GM12864 (cell line): Measurements from ENCODE around the gene EFHC1.

Experiments
- DNase-seq: peaks from one replicate; pipeline ENCODE4 v3.0.0-alpha.2; 2011; ENCODE audit warnings: low read depth
- H3K4me3 ChIP-seq: 2 replicates; pipeline ENCODE4 v1.5.1; 2011; ENCODE audit warnings: mild to moderate bottlenecking, low read depth, low read length, control low read depth
- CTCF ChIP-seq: IDR thresholded peaks from 2 replicates; pipeline ENCODE4 v1.5.1; 2011; ENCODE audit warnings: low read depth, mild to moderate bottlenecking, moderate library complexity, low read length, control low read depth, inconsistent platforms; ENCODE audit errors: missing control alignments

Gene EFHC1

GRCh38 chr6:52571099-52571755 lies 151.1 kb downstream of the EFHC1 start:
- no peak for DNase-seq
- no peak overlapping the region for H3K4me3 ChIP-seq
- no peak for TF ChIP-seq CTCF

GRCh38 chr6:52572536-52572935 lies 152.4 kb downstream of the EFHC1 start:
- no peak for TF ChIP-seq CTCF
- no peak for DNase-seq
- no peak overlapping the region for H3K4me3 ChIP-seq

GRCh38 chr6:52573295-52573694 lies 153.2 kb downstream of the EFHC1 start:
- TF ChIP-seq CTCF, result no peak
- DNase-seq, result no peak
- H3K4me3 ChIP-seq, result no peak overlapping the region
